Smooth muscle cell (in vitro differentiated cells): ENCODE measurements around the gene SLC16A8. TPM values are rescaled to one million over a fixed set of nuclear protein-coding genes. Genes with fewer than 3 reads are reported as not detected.
"Not testable (repeated sequence)": the region's sequence is repeated elsewhere in the genome, so short reads cannot be mapped to it uniquely, and the experiment has no call there.

ENCODE experiments used
- DNase-seq: peaks from one replicate; lab custom pipeline; 2025; ENCODE audit not compliant: unreplicated experiment; lab: John Stamatoyannopoulos, UW
- H2AFZ ChIP-seq: fragments of 200-600 bp; sonication (generic); 2 replicates; pipeline ENCODE4 v1.6.0; 2016; ENCODE audit warnings: antibody characterized with exemption, low read depth, mild to moderate bottlenecking
- H3F3A ChIP-seq: fragments of 200-600 bp; sonication (generic); 2 replicates; pipeline ENCODE4 v1.6.0; 2017; ENCODE audit warnings: antibody characterized with exemption, low read depth
- H3K27ac ChIP-seq: fragments of 200-600 bp; sonication (generic); 2 replicates; pipeline ENCODE4 v1.5.1; 2016; ENCODE audit warnings: low read depth, mild to moderate bottlenecking
- H3K27me3 ChIP-seq: fragments of 200-600 bp; sonication (generic); 2 replicates; pipeline ENCODE4 v1.6.1; 2016; ENCODE audit warnings: low read depth, mild to moderate bottlenecking
- H3K36me3 ChIP-seq: fragments of 200-600 bp; sonication (generic); 2 replicates; pipeline ENCODE4 v1.5.1; 2016; ENCODE audit warnings: low read depth
- H3K4me1 ChIP-seq: fragments of 200-600 bp; sonication (generic); 2 replicates; pipeline ENCODE4 v1.5.1; 2016; ENCODE audit warnings: low read depth
- H3K4me2 ChIP-seq: fragments of 200-600 bp; sonication (generic); 2 replicates; pipeline ENCODE4 v1.6.0; 2016; ENCODE audit warnings: mild to moderate bottlenecking
- H3K4me3 ChIP-seq: fragments of 200-600 bp; sonication (generic); 2 replicates; pipeline ENCODE4 v1.5.1; 2016; ENCODE audit warnings: mild to moderate bottlenecking
- H3K79me2 ChIP-seq: fragments of 200-600 bp; sonication (generic); 2 replicates; pipeline ENCODE4 v1.6.0; 2016; ENCODE audit warnings: low read depth, mild to moderate bottlenecking
- H3K9ac ChIP-seq: fragments of 200-600 bp; sonication (generic); 2 replicates; pipeline ENCODE4 v1.6.0; 2016; ENCODE audit warnings: low read depth
- H3K9me3 ChIP-seq: fragments of 200-600 bp; sonication (generic); replicated peaks from 2 replicates; pipeline ENCODE4 v1.5.1; 2016; ENCODE audit warnings: low read depth
- H4K20me1 ChIP-seq: fragments of 200-600 bp; sonication (generic); 2 replicates; pipeline ENCODE4 v1.6.0; 2016; ENCODE audit warnings: low read depth
- WGBS: methylation state at CpG from one replicate; pipeline ENCODE4 v1.1.7; 2016; ENCODE audit warnings: low lambda C conversion rate; 5-methylcytosine and 5-hydroxymethylcytosine counted together
- polyA plus RNA-seq: library from polyadenylated mRNA; unstranded; fragments of >200 nt; fragmentation: Nextera tagmentation; extraction: Ambion mirVana; gene quantifications from 2 replicates; pipeline ENCODE4 v1.2.1, GENCODE V29; 2016
- total RNA-seq: library from RNA; depleted of rRNA; stranded (reverse); fragments of >200 nt; gene quantifications from 2 replicates; pipeline ENCODE4 v1.2.3, GENCODE V29; 2014
- TF ChIP-seq, protein P1 (sequence below): fragments of 200-600 bp; sonication (generic); IDR thresholded peaks from 2 replicates; pipeline ENCODE4 v1.5.1; 2017; ENCODE audit warnings: borderline replicate concordance, mild to moderate bottlenecking, antibody characterized with exemption; ENCODE audit not compliant: insufficient read depth, poor library complexity, severe bottlenecking

SLC16A8 gene
- total and polyA plus RNA-seq, 2 experiments from 2014 or later: 0.93 TPM; not detected in 1

DNA sequence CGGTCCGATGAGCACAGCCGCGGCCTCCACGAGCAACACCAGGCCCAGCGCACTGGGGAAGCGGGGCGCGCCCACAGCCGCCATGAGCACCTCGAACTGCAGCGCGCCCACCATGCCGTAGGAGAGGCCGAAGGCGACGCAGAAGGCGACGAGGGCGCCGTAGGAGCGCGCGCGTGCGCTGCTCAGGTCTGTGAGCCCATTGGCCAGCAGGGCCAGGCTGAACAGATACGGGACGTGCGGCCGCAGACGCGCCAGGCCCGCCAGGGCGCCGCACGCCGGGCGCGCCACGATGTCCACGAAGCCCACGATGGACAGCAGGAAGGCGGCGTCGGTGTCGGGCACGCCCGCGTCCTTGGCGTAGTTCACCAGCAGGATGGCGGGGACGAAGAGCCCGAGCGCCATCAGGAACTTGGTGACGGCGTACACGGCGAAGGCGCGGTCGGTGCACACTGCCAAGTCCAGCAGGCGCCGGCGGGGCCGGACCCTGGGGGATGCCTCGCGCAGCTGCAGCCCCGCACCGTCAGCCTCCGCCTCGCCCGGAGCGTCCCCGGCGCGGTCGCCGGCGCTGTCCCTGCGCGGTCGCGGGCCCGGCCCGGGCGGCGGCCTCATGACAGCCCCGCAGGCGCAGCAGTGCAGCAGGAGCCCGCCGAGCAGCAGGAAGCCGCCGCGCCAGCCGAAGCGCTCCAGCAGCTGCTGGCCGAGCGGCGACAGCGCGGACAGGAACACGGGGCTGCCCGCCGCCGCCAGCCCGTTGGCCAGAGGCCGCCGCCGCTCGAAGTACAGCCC is 2.9 kb downstream of the SLC16A8 start:
- no peak overlapping the region for H3K27ac ChIP-seq
- no peak overlapping the region for H3K9ac ChIP-seq
- no peak overlapping the region for H2AFZ ChIP-seq
- TF ChIP-seq, protein P1, sequence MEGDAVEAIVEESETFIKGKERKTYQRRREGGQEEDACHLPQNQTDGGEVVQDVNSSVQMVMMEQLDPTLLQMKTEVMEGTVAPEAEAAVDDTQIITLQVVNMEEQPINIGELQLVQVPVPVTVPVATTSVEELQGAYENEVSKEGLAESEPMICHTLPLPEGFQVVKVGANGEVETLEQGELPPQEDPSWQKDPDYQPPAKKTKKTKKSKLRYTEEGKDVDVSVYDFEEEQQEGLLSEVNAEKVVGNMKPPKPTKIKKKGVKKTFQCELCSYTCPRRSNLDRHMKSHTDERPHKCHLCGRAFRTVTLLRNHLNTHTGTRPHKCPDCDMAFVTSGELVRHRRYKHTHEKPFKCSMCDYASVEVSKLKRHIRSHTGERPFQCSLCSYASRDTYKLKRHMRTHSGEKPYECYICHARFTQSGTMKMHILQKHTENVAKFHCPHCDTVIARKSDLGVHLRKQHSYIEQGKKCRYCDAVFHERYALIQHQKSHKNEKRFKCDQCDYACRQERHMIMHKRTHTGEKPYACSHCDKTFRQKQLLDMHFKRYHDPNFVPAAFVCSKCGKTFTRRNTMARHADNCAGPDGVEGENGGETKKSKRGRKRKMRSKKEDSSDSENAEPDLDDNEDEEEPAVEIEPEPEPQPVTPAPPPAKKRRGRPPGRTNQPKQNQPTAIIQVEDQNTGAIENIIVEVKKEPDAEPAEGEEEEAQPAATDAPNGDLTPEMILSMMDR: no peak
- H3K36me3 ChIP-seq: no peaks in the 10 kb centered on the region
- H3K4me2 ChIP-seq: peak overlapping the region; percentile 85
- WGBS: 18% methylated on average over 108 of the region's 110 CpGs
- H4K20me1 ChIP-seq: no peaks in the 10 kb centered on the region
- no peaks in the 10 kb centered on the region for H3K79me2 ChIP-seq
- no peak for DNase-seq
- peak overlapping the region; percentile 36 for H3K4me3 ChIP-seq
- H3F3A ChIP-seq: no peaks in the 10 kb centered on the region
- H3K9me3 ChIP-seq: no peaks in the 10 kb centered on the region
- H3K4me1 ChIP-seq: peaks cover 22% of the 10 kb centered on the region
- peaks cover 4% of the 10 kb centered on the region for H3K27me3 ChIP-seq

DNA sequence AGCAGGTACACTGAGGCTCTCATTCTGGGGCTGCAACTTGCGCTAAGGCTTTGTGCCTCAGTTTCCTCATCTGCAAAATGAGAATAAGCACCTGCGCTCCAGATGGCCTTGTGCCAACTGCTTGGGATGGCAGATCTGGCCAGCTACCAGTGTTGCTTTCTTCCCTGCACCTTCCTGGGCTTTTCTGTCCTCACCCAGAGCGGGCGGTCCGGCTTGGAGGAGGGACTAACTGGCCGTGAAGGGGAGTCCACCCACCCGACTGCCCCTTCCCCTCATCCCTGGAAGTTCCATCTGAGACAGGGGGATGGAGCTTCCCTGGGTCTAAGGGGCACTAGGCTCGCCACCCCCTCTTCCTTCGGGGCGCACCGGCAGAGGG is 3.5 kb downstream of the SLC16A8 start:
- H3K4me3 ChIP-seq: no peak overlapping the region
- no peak for DNase-seq
- H3K4me2 ChIP-seq: peak overlapping the region; percentile 85
- no peaks in the 10 kb centered on the region for H3K36me3 ChIP-seq
- no peaks in the 10 kb centered on the region for H3K9me3 ChIP-seq
- WGBS: 82% methylated on average over 11 of the region's 11 CpGs
- H3K9ac ChIP-seq: no peak overlapping the region
- no peaks in the 10 kb centered on the region for H3K79me2 ChIP-seq
- TF ChIP-seq, protein P1: no peak
- no peaks in the 10 kb centered on the region for H4K20me1 ChIP-seq
- peaks cover 22% of the 10 kb centered on the region for H3K4me1 ChIP-seq
- H2AFZ ChIP-seq: no peak overlapping the region
- no peaks in the 10 kb centered on the region for H3F3A ChIP-seq
- H3K27me3 ChIP-seq: peaks cover 4% of the 10 kb centered on the region
- no peak overlapping the region for H3K27ac ChIP-seq

DNA sequence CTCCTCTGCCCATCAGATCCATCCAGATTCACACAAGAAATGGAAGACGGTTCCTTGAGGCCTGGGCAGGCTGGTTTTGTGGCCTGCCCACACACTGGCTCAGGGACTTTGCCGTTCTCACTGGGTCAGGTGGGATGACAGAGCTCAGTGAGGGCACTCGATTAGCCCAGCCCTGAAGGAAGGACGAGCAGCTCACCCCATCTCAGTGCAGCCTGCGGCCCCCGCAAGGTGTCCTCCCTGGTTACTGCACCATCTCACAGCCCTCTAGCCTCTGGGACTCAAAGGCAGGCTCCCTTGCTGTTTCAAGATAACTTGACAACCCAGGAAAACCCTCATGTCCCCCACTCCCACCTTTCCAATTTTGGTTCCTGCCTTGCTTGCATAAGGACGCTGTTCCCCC is 4.2 kb downstream of the SLC16A8 start:
- WGBS: 86% methylated on average over 7 of the region's 7 CpGs
- H3F3A ChIP-seq: no peaks in the 10 kb centered on the region
- no peaks in the 10 kb centered on the region for H4K20me1 ChIP-seq

DNA sequence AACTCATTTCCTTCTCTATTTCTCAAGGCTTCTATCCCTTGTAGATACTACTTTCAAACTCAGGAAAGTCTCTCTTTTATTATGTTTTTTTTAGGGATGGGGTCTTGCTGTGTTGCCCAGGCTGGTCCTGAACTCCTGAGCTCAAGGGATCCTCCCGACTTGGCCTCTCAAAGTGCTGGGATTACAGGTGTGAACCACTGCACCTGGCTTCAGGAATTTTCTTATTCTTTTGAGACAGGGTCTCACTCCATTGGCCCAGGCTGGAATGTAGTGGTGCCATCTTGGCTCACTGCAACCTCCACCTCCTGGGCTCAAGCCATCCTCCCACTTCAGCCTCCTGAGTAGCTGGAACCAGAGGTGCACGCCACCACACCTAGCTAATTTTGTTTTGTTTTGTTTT is 4.8 kb downstream of the SLC16A8 start:
- H3K36me3 ChIP-seq, H3K9me3 ChIP-seq, DNase-seq, H3K27me3 ChIP-seq, H2AFZ ChIP-seq, H4K20me1 ChIP-seq, H3K4me3 ChIP-seq, H3K27ac ChIP-seq, H3K79me2 ChIP-seq, H3K4me2 ChIP-seq, H3F3A ChIP-seq, H3K9ac ChIP-seq: not testable (repeated sequence)
- WGBS: 83% methylated on average over 2 of the region's 2 CpGs
- peaks cover 14% of the 10 kb centered on the region for H3K4me1 ChIP-seq

More for the DNA sequence above, 4.2 kb downstream of the SLC16A8 start:
- TF ChIP-seq, protein P1: no peak
- no peaks in the 10 kb centered on the region for H3K9me3 ChIP-seq
- no peak overlapping the region for H2AFZ ChIP-seq
- H3K9ac ChIP-seq: no peak overlapping the region
- peaks cover 4% of the 10 kb centered on the region for H3K27me3 ChIP-seq
- H3K4me3 ChIP-seq: no peak overlapping the region
- H3K27ac ChIP-seq: no peak overlapping the region
- no peak for DNase-seq
- peaks cover 18% of the 10 kb centered on the region for H3K4me1 ChIP-seq
- no peaks in the 10 kb centered on the region for H3K79me2 ChIP-seq
- H3K36me3 ChIP-seq: no peaks in the 10 kb centered on the region
- H3K4me2 ChIP-seq: no peak overlapping the region
